H9 (cell line): Measurements from ENCODE around the gene PRCD. TPM values are rescaled to one million over a fixed set of nuclear protein-coding genes. Genes with fewer than 3 reads are reported as not detected.

Source experiments
- DNase-seq: peaks from one replicate; pipeline ENCODE4 v3.0.0-alpha.2; 2017
- H2AFZ ChIP-seq: one replicate; pipeline ENCODE4 v1.6.1; 2013; ENCODE audit warnings: mild to moderate bottlenecking, low read length, control low read depth, moderate library complexity
- H2AK5ac ChIP-seq: 2 replicates; pipeline ENCODE4 v1.6.1; 2013; ENCODE audit warnings: low read length, control low read depth, mixed read lengths; ENCODE audit not compliant: insufficient read length
- H2BK120ac ChIP-seq: one replicate; pipeline ENCODE4 v1.6.1; 2013; ENCODE audit warnings: low read depth, mild to moderate bottlenecking, low read length, control low read depth, inconsistent platforms; ENCODE audit not compliant: poor library complexity, severe bottlenecking
- H2BK12ac ChIP-seq: 2 replicates; pipeline ENCODE4 v1.6.1; 2013; ENCODE audit warnings: low read length, control low read depth, mixed read lengths, low read depth; ENCODE audit not compliant: insufficient read length
- H2BK15ac ChIP-seq: 2 replicates; pipeline ENCODE4 v1.6.1; 2013; ENCODE audit warnings: low read depth, low read length, control low read depth
- H2BK20ac ChIP-seq: one replicate; pipeline ENCODE4 v1.6.1; 2013; ENCODE audit warnings: low read depth, mild to moderate bottlenecking, low read length, control low read depth, inconsistent platforms; ENCODE audit not compliant: poor library complexity, severe bottlenecking
- H2BK5ac ChIP-seq: 2 replicates; pipeline ENCODE4 v1.6.1; 2013; ENCODE audit warnings: low read length, control low read depth, mixed read lengths; ENCODE audit not compliant: insufficient read length
- H3K14ac ChIP-seq: 2 replicates; pipeline ENCODE4 v1.6.1; 2013; ENCODE audit warnings: low read length, control low read depth; ENCODE audit not compliant: insufficient read depth
- H3K18ac ChIP-seq: 2 replicates; pipeline ENCODE4 v1.6.1; 2013; ENCODE audit warnings: low read depth, mild to moderate bottlenecking, mixed read lengths, low read length, control low read depth; ENCODE audit not compliant: insufficient read length
- H3K23ac ChIP-seq: 2 replicates; pipeline ENCODE4 v1.6.1; 2013; ENCODE audit warnings: low read length, control low read depth, mixed read lengths, low read depth; ENCODE audit not compliant: insufficient read length
- H3K23me2 ChIP-seq: 2 replicates; pipeline ENCODE4 v1.6.1; 2013; ENCODE audit warnings: low read depth, mild to moderate bottlenecking, mixed read lengths, low read length, control low read depth; ENCODE audit not compliant: insufficient read length, poor library complexity, severe bottlenecking
- H3K27ac ChIP-seq: 2 replicates; pipeline ENCODE4 v1.5.1; 2013; ENCODE audit warnings: low read length, control low read depth, mixed read lengths, low read depth; ENCODE audit not compliant: insufficient read length
- H3K27me3 ChIP-seq: 2 replicates; pipeline ENCODE4 v1.6.1; 2013; ENCODE audit warnings: low read length, control low read depth, inconsistent platforms; ENCODE audit not compliant: insufficient read depth
- H3K4ac ChIP-seq: 2 replicates; pipeline ENCODE4 v1.6.1; 2013; ENCODE audit warnings: low read depth, mild to moderate bottlenecking, control low read depth, inconsistent platforms, low read length, moderate library complexity
- H3K4me1 ChIP-seq: 2 replicates; pipeline ENCODE4 v1.6.1; 2013; ENCODE audit warnings: low read length, control low read depth, inconsistent platforms; ENCODE audit not compliant: insufficient read depth
- H3K4me2 ChIP-seq: 2 replicates; pipeline ENCODE4 v1.6.1; 2013; ENCODE audit warnings: low read length, control low read depth, mixed read lengths; ENCODE audit not compliant: insufficient read length, insufficient read depth
- H3K56ac ChIP-seq: 2 replicates; pipeline ENCODE4 v1.6.1; 2013; ENCODE audit warnings: low read depth, mild to moderate bottlenecking, mixed read lengths, low read length, control low read depth; ENCODE audit not compliant: insufficient read length
- H3K79me1 ChIP-seq: 2 replicates; pipeline ENCODE4 v1.6.1; 2013; ENCODE audit warnings: low read depth, mild to moderate bottlenecking, moderate library complexity, low read length, control low read depth, inconsistent platforms; ENCODE audit not compliant: insufficient read depth, poor library complexity, severe bottlenecking
- H3K79me2 ChIP-seq: 2 replicates; pipeline ENCODE4 v1.6.1; 2013; ENCODE audit warnings: low read length, control low read depth, inconsistent platforms; ENCODE audit not compliant: insufficient read depth
- H3K9ac ChIP-seq: 2 replicates; pipeline ENCODE4 v1.6.1; 2013; ENCODE audit warnings: low read length, control low read depth, mixed read lengths; ENCODE audit not compliant: insufficient read length; ENCODE audit errors: extremely low read depth
- H3K9me3 ChIP-seq: one replicate; pipeline ENCODE4 v1.6.1; 2013; ENCODE audit warnings: low read depth, low read length, inconsistent platforms; ENCODE audit not compliant: control insufficient read depth
- H3T11ph ChIP-seq: one replicate; pipeline ENCODE4 v1.6.1; 2013; ENCODE audit warnings: mild to moderate bottlenecking, low read length, control low read depth, inconsistent platforms
- H4K20me1 ChIP-seq: one replicate; pipeline ENCODE4 v1.6.1; 2013; ENCODE audit not compliant: control insufficient read depth, insufficient read length, insufficient read depth
- H4K5ac ChIP-seq: 2 replicates; pipeline ENCODE4 v1.6.1; 2013; ENCODE audit warnings: low read depth, mild to moderate bottlenecking, mixed read lengths, low read length, control low read depth; ENCODE audit not compliant: insufficient read length
- H4K8ac ChIP-seq: replicated peaks from 2 replicates; pipeline ENCODE4 v1.6.1; 2013; ENCODE audit warnings: low read length, control low read depth, mixed read lengths, low read depth; ENCODE audit not compliant: insufficient read length
- H4K91ac ChIP-seq: 2 replicates; pipeline ENCODE4 v1.6.1; 2013; ENCODE audit warnings: low read depth, mild to moderate bottlenecking, moderate library complexity, mixed read lengths, low read length, control low read depth; ENCODE audit not compliant: insufficient read length
- H3K27ac Mint-ChIP-seq, 3 experiments: 2 replicates in 2 of 3; 3 replicates in 1 of 3; pipeline ENCODE4 v1.8.0; 2020 to 2021; ENCODE audit warnings: mixed read lengths in 3 of 3, mild to moderate bottlenecking in 1 of 3, moderate library complexity in 1 of 3
- H3K27me3 Mint-ChIP-seq: 2 replicates; pipeline ENCODE4 v1.8.0; 2021; ENCODE audit warnings: low read depth, mild to moderate bottlenecking, moderate library complexity, mixed read lengths
- H3K36me3 Mint-ChIP-seq, 3 experiments: 2 replicates in 2 of 3; 3 replicates in 1 of 3; pipeline ENCODE4 v1.8.0; 2020 to 2021; ENCODE audit warnings: low read depth in 3 of 3, mixed read lengths in 3 of 3; ENCODE audit not compliant: insufficient read depth in 1 of 3
- H3K4me1 Mint-ChIP-seq, 2 experiments: 2 replicates each; pipeline ENCODE4 v1.8.0; 2020; ENCODE audit warnings: mixed read lengths in 2 of 2
- H3K4me3 Mint-ChIP-seq, 2 experiments: 2 replicates in 1 of 2; 3 replicates in 1 of 2; pipeline ENCODE4 v1.8.0; 2020 to 2021; ENCODE audit warnings: mild to moderate bottlenecking in 2 of 2, mixed read lengths in 2 of 2, moderate library complexity in 1 of 2
- H3K9me3 Mint-ChIP-seq, 2 experiments: 2 replicates in 1 of 2; 3 replicates in 1 of 2; pipeline ENCODE4 v1.8.0; 2020; ENCODE audit warnings: mild to moderate bottlenecking in 2 of 2, mixed read lengths in 2 of 2, moderate library complexity in 1 of 2
- CTCF ChIP-seq: fragments of 200-600 bp; sonication (generic); conservative IDR thresholded peaks from 3 replicates; pipeline ENCODE4 v1.8.0; 2021; ENCODE audit warnings: antibody characterized with exemption, mild to moderate bottlenecking
- WGBS: extraction: QIAGEN DNeasy Blood & Tissue Kit; methylation state at CpG from one replicate; pipeline ENCODE4 v1.1.7; 2013; ENCODE audit warnings: missing lambda C conversion rate, low lambda C conversion rate, mixed read lengths; ENCODE audit not compliant: insufficient read length; ENCODE audit errors: extremely low coverage; 5-methylcytosine and 5-hydroxymethylcytosine counted together
- total RNA-seq: library from RNA; stranded (reverse); gene quantifications from 2 replicates; pipeline ENCODE4 v1.2.1, GENCODE V29; 2021

The PRCD gene
- total RNA-seq, 1 experiment from 2014 or later, result 0.46 TPM

GRCh38 chr17:76530811-76531485, 8.9 kb upstream of the PRCD start:
- Histone ChIP-seq H3K4me2 (no peak overlapping the region), H4K20me1 (no peaks in the 10 kb centered on the region), H3K27ac (no peak overlapping the region), H3K14ac (no peak overlapping the region), H3T11ph (no peak overlapping the region), H2BK5ac (no peak overlapping the region), H3K9me3 (no peaks in the 10 kb centered on the region), H2BK20ac (no peak overlapping the region), H3K4ac (no peak overlapping the region), H3K79me1 (no peaks in the 10 kb centered on the region), H4K8ac (no peak overlapping the region), H3K18ac (no peak overlapping the region), H3K4me1 (peaks cover 4% of the 10 kb centered on the region; the same call in 1 of the 2 replicates), H2BK12ac (no peak overlapping the region), H2BK120ac (no peak overlapping the region), H2BK15ac (no peak overlapping the region), H3K23me2 (no peaks in the 10 kb centered on the region), H3K9ac (no peak overlapping the region), H2AK5ac (no peak overlapping the region), H3K23ac (no peak overlapping the region), H3K27me3 (no peaks in the 10 kb centered on the region; the same call in 1 of the 2 replicates), H3K79me2 (no peaks in the 10 kb centered on the region), H3K56ac (no peak overlapping the region), H2AFZ (no peak overlapping the region), H4K91ac (no peak overlapping the region), H4K5ac (no peak overlapping the region)
- no peaks in the 10 kb centered on the region for H3K36me3 Mint-ChIP-seq
- H3K4me3 Mint-ChIP-seq, result no peak overlapping the region
- H3K27me3 Mint-ChIP-seq, result peaks cover 32% of the 10 kb centered on the region
- no peak for TF ChIP-seq CTCF
- no peak for DNase-seq
- no peak overlapping the region; a peak in 1 of 7 replicates for H3K27ac Mint-ChIP-seq
- no peaks in the 10 kb centered on the region for H3K9me3 Mint-ChIP-seq
- H3K4me1 Mint-ChIP-seq, result peaks cover 16 to 33% of the 10 kb centered on the region in 2 experiments
- no CpG with 5 or more reads among the region's 32 CpGs for WGBS
